Stimulated activated CD4-positive, alpha-beta T cell treated with anti-CD3 and anti-CD28 coated beads, TNF-alpha, amount 100 ng/mL, for 1 hour (primary cell): ENCODE data around the gene GPX6.
"Not testable (repeated sequence)": the region's sequence is repeated elsewhere in the genome, so short reads cannot be mapped to it uniquely, and the experiment has no call there.

Source experiments
- DNase-seq, 3 donors: peaks; one replicate each; pipeline ENCODE4 v3.0.0-alpha.2; 2020; ENCODE audit warnings: low read depth in 3 of 3, low spot score in 1 of 3

GPX6 gene

GRCh38 chr6:28486533-28486932 lies 29.1 kb downstream of the GPX6 start:
- DNase-seq = no peak

- DNase-seq = no peak
Measured at GRCh38 chr6:28485482-28485881, 30.1 kb downstream of the GPX6 start.

GRCh38 chr6:28480253-28480932 lies 35.2 kb downstream of the GPX6 start:
- no peak for DNase-seq

- no peak for DNase-seq
Measured at GRCh38 chr6:28478518-28478917, 37.1 kb downstream of the GPX6 start.

GRCh38 chr6:28474441-28475219 lies 41.0 kb downstream of the GPX6 start:
- no peak for DNase-seq

GRCh38 chr6:28469153-28469745 lies 46.3 kb downstream of the GPX6 start:
- not testable (repeated sequence) for DNase-seq

GRCh38 chr6:28468056-28468455 lies 47.5 kb downstream of the GPX6 start:
- no peak for DNase-seq

GRCh38 chr6:28462401-28462800 lies 53.2 kb downstream of the GPX6 start:
- no peak for DNase-seq

GRCh38 chr6:28458568-28458967 lies 57.0 kb downstream of the GPX6 start:
- no peak for DNase-seq
